Activated CD4-positive, alpha-beta T cell treated with anti-CD3 and anti-CD28 coated beads for 24 hours (primary cell): Measurements from ENCODE around the gene SMC2.

ENCODE experiments used
- DNase-seq, 2 donors: peaks; one replicate each; pipeline ENCODE4 v3.0.0-alpha.2; 2020; ENCODE audit warnings: low read depth in 2 of 2

Gene SMC2

GRCh38 chr9:104107799-104108198 is 13.7 kb downstream of the SMC2 start:
- DNase-seq = no peak

- DNase-seq = no peak
These were observed 14.2 kb downstream of the SMC2 start for GRCh38 chr9:104108315-104108714.

GRCh38 chr9:104110509-104110908 is 16.4 kb downstream of the SMC2 start:
- no peak for DNase-seq

- DNase-seq = no peak
These were observed 24.8 kb downstream of the SMC2 start for GRCh38 chr9:104118916-104119315.

- no peak for DNase-seq
These were observed 26.9 kb downstream of the SMC2 start for GRCh38 chr9:104121022-104121421.

- no peak for DNase-seq
These were observed 44.2 kb downstream of the SMC2 start for GRCh38 chr9:104138243-104138868.

- no peak for DNase-seq
These were observed 48.9 kb downstream of the SMC2 start for GRCh38 chr9:104142799-104143549.

GRCh38 chr9:104143550-104143910 is 49.4 kb downstream of the SMC2 start:
- DNase-seq = no peak

GRCh38 chr9:104144336-104144735 is 50.2 kb downstream of the SMC2 start:
- DNase-seq = no peak

- DNase-seq = no peak
These were observed 79.0 kb downstream of the SMC2 start for GRCh38 chr9:104173067-104173466.

- DNase-seq = no peak
These were observed 83.0 kb downstream of the SMC2 start for GRCh38 chr9:104177003-104177611.

GRCh38 chr9:104177676-104178075 is 83.6 kb downstream of the SMC2 start:
- DNase-seq = no peak
